Fibroblast of gingiva (primary cell): ENCODE data around the gene TWSG1.
A peak's percentile ranks its signal among the peaks of the same experiment; 100 is the strongest.
"Not testable (repeated sequence)": the region's sequence is repeated elsewhere in the genome, so short reads cannot be mapped to it uniquely, and the experiment has no call there.

ENCODE experiments used
- DNase-seq: peaks from one replicate; pipeline ENCODE4 v3.0.0-alpha.2; 2011; ENCODE audit warnings: low read depth

Gene TWSG1

GRCh38 chr18:9426753-9427152, 92.2 kb downstream of the TWSG1 start:
- DNase-seq = no peak

GRCh38 chr18:9428301-9428706, 93.7 kb downstream of the TWSG1 start:
- DNase-seq = no peak

GRCh38 chr18:9428862-9429661, 94.5 kb downstream of the TWSG1 start:
- DNase-seq = no peak

- DNase-seq = peak; percentile 73
Observed at GRCh38 chr18:9429662-9429993, 95.1 kb downstream of the TWSG1 start.

GRCh38 chr18:9430315-9430714, 95.7 kb downstream of the TWSG1 start:
- DNase-seq = not testable (repeated sequence)

- no peak for DNase-seq
Observed at GRCh38 chr18:9431296-9431695, 96.7 kb downstream of the TWSG1 start.

GRCh38 chr18:9433122-9433521, 98.5 kb downstream of the TWSG1 start:
- not testable (repeated sequence) for DNase-seq

- no peak for DNase-seq
Observed at GRCh38 chr18:9433671-9434121, 99.1 kb downstream of the TWSG1 start.

GRCh38 chr18:9434122-9434701, 99.6 kb downstream of the TWSG1 start:
- DNase-seq = no peak

- no peak for DNase-seq
Observed at GRCh38 chr18:9435041-9435440, 100.5 kb downstream of the TWSG1 start.

- no peak for DNase-seq
Observed at GRCh38 chr18:9436206-9436929, 101.8 kb downstream of the TWSG1 start.

- DNase-seq = peak; percentile 11
Observed at GRCh38 chr18:9437021-9437437, 102.5 kb downstream of the TWSG1 start.

GRCh38 chr18:9437672-9438071, 103.1 kb downstream of the TWSG1 start:
- DNase-seq = no peak

GRCh38 chr18:9441061-9441460, 106.5 kb downstream of the TWSG1 start:
- no peak for DNase-seq

- no peak for DNase-seq
Observed at GRCh38 chr18:9444549-9444948, 110.0 kb downstream of the TWSG1 start.

- no peak for DNase-seq
Observed at GRCh38 chr18:9446839-9447238, 112.3 kb downstream of the TWSG1 start.

- no peak for DNase-seq
Observed at GRCh38 chr18:9447334-9447733, 112.8 kb downstream of the TWSG1 start.

- DNase-seq = peak; percentile 51
Observed at GRCh38 chr18:9449600-9450414, 115.2 kb downstream of the TWSG1 start.

- DNase-seq = not testable (repeated sequence)
Observed at GRCh38 chr18:9450920-9451319, 116.3 kb downstream of the TWSG1 start.
